DND-41 (cell line): ENCODE results near the gene MYH7B.

Experiments used
- ATAC-seq: fragments of 200-7000 bp; cut with Tn5 transposase; 3 replicates; pipeline ENCODE4 v1.9.1; 2021; ENCODE audit warnings: low read depth; ENCODE audit not compliant: insufficient read depth
- DNase-seq: peaks from one replicate; pipeline ENCODE4 v3.0.0-alpha.2; 2020
- H2AFZ ChIP-seq: 2 replicates; pipeline ENCODE4 v1.6.0; 2012; ENCODE audit warnings: low read depth, low read length
- H3K27ac ChIP-seq: 2 replicates; pipeline ENCODE4 v1.5.1; 2012; ENCODE audit warnings: low read length, inconsistent platforms
- H3K27me3 ChIP-seq: fragments of 200-600 bp; sonication (generic); 2 replicates; pipeline ENCODE4 v1.6.0; 2012; ENCODE audit warnings: low read length, mild to moderate bottlenecking, inconsistent platforms; ENCODE audit not compliant: insufficient read depth, poor library complexity
- H3K36me3 ChIP-seq: 2 replicates; pipeline ENCODE4 v1.5.1; 2012; ENCODE audit warnings: low read length, inconsistent platforms; ENCODE audit not compliant: insufficient read depth
- H3K4me1 ChIP-seq: 2 replicates; pipeline ENCODE4 v1.5.1; 2012; ENCODE audit warnings: mild to moderate bottlenecking, low read length; ENCODE audit not compliant: insufficient read depth
- H3K4me2 ChIP-seq: 2 replicates; pipeline ENCODE4 v1.6.0; 2012; ENCODE audit warnings: mild to moderate bottlenecking, moderate library complexity, low read length, inconsistent platforms; ENCODE audit not compliant: insufficient read depth
- H3K4me3 ChIP-seq, 2 experiments: fragments of 200-600 bp in 1 of 2; shearing (Covaris generic) in 1 of 2; 2 replicates each; pipeline ENCODE4 v1.5.1; 2012 to 2016; ENCODE audit warnings: inconsistent platforms in 2 of 2, low read length in 2 of 2, mild to moderate bottlenecking in 2 of 2, low read depth in 1 of 2, moderate library complexity in 1 of 2
- H3K79me2 ChIP-seq: 2 replicates; pipeline ENCODE4 v1.6.0; 2012; ENCODE audit warnings: low read length, inconsistent platforms; ENCODE audit not compliant: insufficient read depth
- H3K9ac ChIP-seq: 2 replicates; pipeline ENCODE4 v1.6.0; 2012; ENCODE audit warnings: low read depth, mild to moderate bottlenecking, inconsistent platforms, low read length, moderate library complexity
- H3K9me3 ChIP-seq: 2 replicates; pipeline ENCODE4 v1.5.1; 2012; ENCODE audit warnings: low read length, moderate library complexity, mild to moderate bottlenecking, inconsistent platforms; ENCODE audit not compliant: insufficient read depth, severe bottlenecking
- H4K20me1 ChIP-seq: 2 replicates; pipeline ENCODE4 v1.6.0; 2012; ENCODE audit warnings: low read length; ENCODE audit not compliant: insufficient read depth
- CTCF ChIP-seq: IDR thresholded peaks from 2 replicates; pipeline ENCODE4 v1.5.1; 2012; ENCODE audit warnings: borderline replicate concordance, low read length, moderate library complexity, mild to moderate bottlenecking; ENCODE audit not compliant: poor library complexity, severe bottlenecking; ENCODE audit errors: extremely low read depth
- EZH2 ChIP-seq: IDR thresholded peaks from 3 replicates; pipeline ENCODE4 v1.6.1; 2012; ENCODE audit warnings: borderline replicate concordance, low read depth, mild to moderate bottlenecking, moderate library complexity, low read length, inconsistent platforms; ENCODE audit not compliant: severe bottlenecking

Gene MYH7B

DNA sequence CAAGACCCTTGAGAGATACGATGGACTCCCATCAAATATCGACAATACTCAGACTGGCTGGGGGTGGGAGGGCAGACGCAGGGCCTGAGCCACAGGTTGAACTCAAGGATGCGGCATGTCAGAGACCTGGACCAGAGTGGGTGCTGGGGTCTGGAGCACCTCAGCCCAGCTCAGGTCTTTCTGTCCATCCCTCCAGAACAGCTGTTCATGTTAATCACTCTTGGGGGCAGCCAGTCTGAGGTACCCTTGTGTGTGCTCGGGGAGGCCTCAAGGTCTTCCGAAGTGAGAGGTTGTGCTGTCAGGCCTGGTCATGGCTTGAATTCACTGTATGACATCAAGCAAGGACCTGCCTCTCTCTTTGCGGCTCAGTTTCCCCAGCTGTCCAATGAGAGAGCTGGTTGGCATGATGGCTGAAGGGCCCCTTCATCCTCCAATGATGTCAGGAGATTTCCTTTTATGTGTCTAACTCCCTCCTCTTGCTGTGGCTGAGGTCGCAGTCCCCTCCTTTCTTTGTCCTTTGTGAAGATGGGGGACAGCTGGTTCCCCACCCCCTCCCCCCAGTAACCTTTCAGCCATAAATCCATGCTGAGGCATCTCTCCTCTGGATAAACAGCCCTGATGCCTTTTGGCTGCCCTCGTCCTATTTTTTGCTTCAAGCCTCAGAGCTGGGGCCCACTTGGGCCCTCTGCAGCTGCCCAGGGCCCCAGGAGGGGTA, 15.3 kb downstream of the MYH7B start:
- Histone ChIP-seq H3K9ac (no peak overlapping the region), H2AFZ (no peak overlapping the region), H3K4me1 (no peaks in the 10 kb centered on the region), H3K79me2 (no peaks in the 10 kb centered on the region), H4K20me1 (no peaks in the 10 kb centered on the region), H3K4me2 (no peak overlapping the region), H3K9me3 (no peaks in the 10 kb centered on the region), H3K27ac (no peak overlapping the region), H3K27me3 (no peaks in the 10 kb centered on the region), H3K4me3 (no peak overlapping the region), H3K36me3 (no peaks in the 10 kb centered on the region)
- no peak for DNase-seq
- no peak for ATAC-seq
- TF ChIP-seq EZH2 (no peak), CTCF (no peak)

- Histone ChIP-seq H3K27ac (no peak overlapping the region), H3K4me2 (no peak overlapping the region), H4K20me1 (no peaks in the 10 kb centered on the region), H3K9ac (no peak overlapping the region), H3K79me2 (no peaks in the 10 kb centered on the region), H2AFZ (no peak overlapping the region), H3K27me3 (no peaks in the 10 kb centered on the region), H3K36me3 (no peaks in the 10 kb centered on the region), H3K4me3 (no peak overlapping the region), H3K4me1 (no peaks in the 10 kb centered on the region), H3K9me3 (no peaks in the 10 kb centered on the region)
- DNase-seq (no peak), ATAC-seq (no peak)
- TF ChIP-seq CTCF, result no peak
- no peak for TF ChIP-seq EZH2
These were observed 16.0 kb downstream of the MYH7B start for GRCh38 chr20:34971561-34972235.

DNA sequence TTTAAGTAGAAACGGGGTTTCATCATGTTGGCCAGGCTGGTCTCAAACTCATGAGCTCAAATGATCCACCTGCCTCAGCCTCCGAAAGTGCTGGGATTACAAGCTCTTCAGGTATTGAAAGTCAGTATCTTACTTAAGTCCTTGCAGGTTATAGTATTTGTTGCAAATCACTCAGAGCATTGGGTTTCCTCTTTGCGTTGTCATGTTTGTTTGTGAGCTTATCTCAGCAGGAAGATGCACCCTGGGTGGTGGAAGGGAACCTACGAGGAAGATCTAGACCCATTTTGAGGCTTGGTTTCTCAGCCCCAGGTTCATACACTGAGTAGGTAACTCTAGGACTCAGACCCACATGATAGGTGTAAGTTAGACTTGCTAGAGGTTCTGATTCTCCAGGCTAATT, 18.6 kb downstream of the MYH7B start:
- no peaks in the 10 kb centered on the region for H3K79me2 ChIP-seq
- H3K36me3 ChIP-seq, result no peaks in the 10 kb centered on the region
- ATAC-seq, result no peak
- no peak overlapping the region for H3K27ac ChIP-seq
- H3K4me2 ChIP-seq, result no peak overlapping the region
- H3K9me3 ChIP-seq, result no peaks in the 10 kb centered on the region
- H2AFZ ChIP-seq, result no peak overlapping the region
- no peaks in the 10 kb centered on the region for H3K27me3 ChIP-seq
- H3K4me3 ChIP-seq, result no peak overlapping the region
- H3K4me1 ChIP-seq, result no peaks in the 10 kb centered on the region
- H4K20me1 ChIP-seq, result no peaks in the 10 kb centered on the region
- no peak for DNase-seq
- TF ChIP-seq CTCF, result no peak
- TF ChIP-seq EZH2, result no peak
- H3K9ac ChIP-seq, result no peak overlapping the region
